MM.1S (cell line): ENCODE data around the gene TEAD4.

Source experiments
- DNase-seq: peaks from one replicate; pipeline ENCODE4 v3.0.0-alpha.2; 2015
- H2AFZ ChIP-seq: fragments of 300-600 bp; sonication (generic); 2 replicates; pipeline ENCODE4 v1.6.0; 2016; ENCODE audit warnings: antibody characterized with exemption, low read length
- H3F3A ChIP-seq: fragments of 300-600 bp; sonication (generic); 2 replicates; pipeline ENCODE4 v1.6.1; 2016; ENCODE audit warnings: mild to moderate bottlenecking, antibody characterized with exemption, low read length, moderate library complexity, mixed read lengths; ENCODE audit not compliant: insufficient read depth
- H3K27ac ChIP-seq: fragments of 300-600 bp; sonication (generic); 2 replicates; pipeline ENCODE4 v1.5.1; 2016; ENCODE audit warnings: mild to moderate bottlenecking, low read length
- H3K27me3 ChIP-seq: fragments of 300-600 bp; sonication (generic); replicated peaks from 2 replicates; pipeline ENCODE4 v1.6.0; 2016; ENCODE audit warnings: low read length; ENCODE audit not compliant: insufficient read depth
- H3K36me3 ChIP-seq: fragments of 300-600 bp; sonication (generic); replicated peaks from 2 replicates; pipeline ENCODE4 v1.6.1; 2016; ENCODE audit warnings: mild to moderate bottlenecking, low read length, mixed read lengths; ENCODE audit not compliant: insufficient read depth
- H3K4me1 ChIP-seq: fragments of 300-600 bp; sonication (generic); 2 replicates; pipeline ENCODE4 v1.6.1; 2016; ENCODE audit warnings: low read length, mixed read lengths
- H3K4me2 ChIP-seq: fragments of 300-600 bp; sonication (generic); 2 replicates; pipeline ENCODE4 v1.6.0; 2016; ENCODE audit warnings: low read depth, low read length
- H3K4me3 ChIP-seq: fragments of 300-600 bp; sonication (generic); 2 replicates; pipeline ENCODE4 v1.5.1; 2016; ENCODE audit warnings: low read length, mixed read lengths
- H3K79me2 ChIP-seq: fragments of 300-600 bp; sonication (generic); 2 replicates; pipeline ENCODE4 v1.6.1; 2016; ENCODE audit warnings: mixed run types, low read length, mixed read lengths
- H3K9ac ChIP-seq: fragments of 300-600 bp; sonication (generic); 2 replicates; pipeline ENCODE4 v1.6.1; 2016; ENCODE audit warnings: low read length, mixed read lengths
- H3K9me2 ChIP-seq: fragments of 300-600 bp; sonication (generic); replicated peaks from 2 replicates; pipeline ENCODE4 v1.6.1; 2016; ENCODE audit warnings: mild to moderate bottlenecking, low read length, mixed read lengths; ENCODE audit not compliant: insufficient read depth
- H3K9me3 ChIP-seq: fragments of 300-600 bp; sonication (generic); replicated peaks from 2 replicates; pipeline ENCODE4 v1.6.1; 2016; ENCODE audit warnings: mild to moderate bottlenecking, low read length, mixed read lengths; ENCODE audit not compliant: insufficient read depth
- H4K20me1 ChIP-seq: fragments of 300-600 bp; sonication (generic); 2 replicates; pipeline ENCODE4 v1.6.1; 2016; ENCODE audit warnings: mild to moderate bottlenecking, low read length, moderate library complexity, mixed read lengths; ENCODE audit not compliant: insufficient read depth
- EZH2 ChIP-seq: fragments of 300-600 bp; sonication (generic); optimal IDR thresholded peaks from 2 replicates; pipeline ENCODE3; 2017; ENCODE audit warnings: low read depth, mild to moderate bottlenecking, antibody characterized with exemption, low read length, mixed read lengths
- EZH2phosphoT487 ChIP-seq: fragments of 300-600 bp; sonication (generic); IDR thresholded peaks from 2 replicates; pipeline ENCODE4 v1.6.1; 2018; ENCODE audit warnings: antibody characterized with exemption, low read length
- TF ChIP-seq, protein P1 (sequence below): fragments of 300-600 bp; sonication (generic); IDR thresholded peaks from 2 replicates; pipeline ENCODE4 v1.5.1; 2016; ENCODE audit warnings: antibody characterized with exemption, low read length, mixed read lengths

Gene TEAD4

DNA sequence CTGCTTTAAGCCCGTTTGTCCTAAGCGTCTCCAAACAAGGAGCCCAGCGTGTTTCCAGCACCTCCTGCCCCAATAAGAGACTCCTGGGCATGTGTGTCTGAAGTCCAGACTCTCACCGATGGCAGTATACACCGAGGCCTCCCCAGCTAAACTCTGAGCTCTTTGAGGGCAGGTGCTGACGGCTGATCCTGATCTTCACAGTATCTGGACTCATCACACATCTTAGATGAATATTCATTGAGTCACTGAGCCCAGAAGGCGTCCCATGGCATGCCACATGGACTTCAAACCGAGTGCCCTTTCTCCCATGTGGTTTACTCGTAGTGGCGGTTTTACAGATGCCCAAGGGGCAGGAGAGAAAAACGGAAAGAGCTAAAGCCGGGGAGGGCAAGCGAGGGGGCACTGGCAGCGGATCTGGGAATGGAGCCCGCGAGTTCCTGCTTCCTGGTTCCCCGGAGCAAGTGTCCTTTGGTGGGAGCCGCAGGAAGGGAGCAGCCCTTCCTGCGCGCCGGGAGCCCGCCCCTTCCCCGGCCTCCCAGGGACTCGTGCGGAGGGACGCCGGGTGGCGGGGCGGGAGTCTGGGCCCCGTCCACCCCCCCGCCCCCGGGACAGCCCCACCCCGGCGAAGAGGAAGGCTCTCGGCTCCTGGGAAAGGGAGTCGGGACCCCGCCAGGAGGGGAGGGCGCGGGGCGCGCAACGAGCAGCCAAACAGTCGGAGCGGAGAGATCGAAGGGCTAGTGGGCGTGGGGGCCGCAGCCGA is 585 bp upstream of the TEAD4 start:
- H3K4me1 ChIP-seq, result no peaks in the 10 kb centered on the region
- 0 out of 2 replicates have a peak, but pooled peaks cover 4% of the 10 kb centered on the region for H3K79me2 ChIP-seq
- H3F3A ChIP-seq, result no peaks in the 10 kb centered on the region
- peak overlapping the region; percentile 38 for H3K4me3 ChIP-seq
- no peaks in the 10 kb centered on the region for H3K36me3 ChIP-seq
- H3K27ac ChIP-seq, result no peak overlapping the region
- H3K9ac ChIP-seq, result no peak overlapping the region
- peaks cover 7% of the 10 kb centered on the region for H3K27me3 ChIP-seq
- TF ChIP-seq EZH2phosphoT487 (no peak), EZH2 (no peak)
- TF ChIP-seq, protein P1, sequence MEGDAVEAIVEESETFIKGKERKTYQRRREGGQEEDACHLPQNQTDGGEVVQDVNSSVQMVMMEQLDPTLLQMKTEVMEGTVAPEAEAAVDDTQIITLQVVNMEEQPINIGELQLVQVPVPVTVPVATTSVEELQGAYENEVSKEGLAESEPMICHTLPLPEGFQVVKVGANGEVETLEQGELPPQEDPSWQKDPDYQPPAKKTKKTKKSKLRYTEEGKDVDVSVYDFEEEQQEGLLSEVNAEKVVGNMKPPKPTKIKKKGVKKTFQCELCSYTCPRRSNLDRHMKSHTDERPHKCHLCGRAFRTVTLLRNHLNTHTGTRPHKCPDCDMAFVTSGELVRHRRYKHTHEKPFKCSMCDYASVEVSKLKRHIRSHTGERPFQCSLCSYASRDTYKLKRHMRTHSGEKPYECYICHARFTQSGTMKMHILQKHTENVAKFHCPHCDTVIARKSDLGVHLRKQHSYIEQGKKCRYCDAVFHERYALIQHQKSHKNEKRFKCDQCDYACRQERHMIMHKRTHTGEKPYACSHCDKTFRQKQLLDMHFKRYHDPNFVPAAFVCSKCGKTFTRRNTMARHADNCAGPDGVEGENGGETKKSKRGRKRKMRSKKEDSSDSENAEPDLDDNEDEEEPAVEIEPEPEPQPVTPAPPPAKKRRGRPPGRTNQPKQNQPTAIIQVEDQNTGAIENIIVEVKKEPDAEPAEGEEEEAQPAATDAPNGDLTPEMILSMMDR, result no peak
- DNase-seq, result peak; percentile 19
- no peaks in the 10 kb centered on the region for H3K9me3 ChIP-seq
- no peaks in the 10 kb centered on the region for H3K9me2 ChIP-seq
- H2AFZ ChIP-seq, result peak overlapping the region; percentile 78
- peak overlapping the region; percentile 31; the same call in 1 of the 2 replicates for H3K4me2 ChIP-seq
- H4K20me1 ChIP-seq, result no peaks in the 10 kb centered on the region

DNA sequence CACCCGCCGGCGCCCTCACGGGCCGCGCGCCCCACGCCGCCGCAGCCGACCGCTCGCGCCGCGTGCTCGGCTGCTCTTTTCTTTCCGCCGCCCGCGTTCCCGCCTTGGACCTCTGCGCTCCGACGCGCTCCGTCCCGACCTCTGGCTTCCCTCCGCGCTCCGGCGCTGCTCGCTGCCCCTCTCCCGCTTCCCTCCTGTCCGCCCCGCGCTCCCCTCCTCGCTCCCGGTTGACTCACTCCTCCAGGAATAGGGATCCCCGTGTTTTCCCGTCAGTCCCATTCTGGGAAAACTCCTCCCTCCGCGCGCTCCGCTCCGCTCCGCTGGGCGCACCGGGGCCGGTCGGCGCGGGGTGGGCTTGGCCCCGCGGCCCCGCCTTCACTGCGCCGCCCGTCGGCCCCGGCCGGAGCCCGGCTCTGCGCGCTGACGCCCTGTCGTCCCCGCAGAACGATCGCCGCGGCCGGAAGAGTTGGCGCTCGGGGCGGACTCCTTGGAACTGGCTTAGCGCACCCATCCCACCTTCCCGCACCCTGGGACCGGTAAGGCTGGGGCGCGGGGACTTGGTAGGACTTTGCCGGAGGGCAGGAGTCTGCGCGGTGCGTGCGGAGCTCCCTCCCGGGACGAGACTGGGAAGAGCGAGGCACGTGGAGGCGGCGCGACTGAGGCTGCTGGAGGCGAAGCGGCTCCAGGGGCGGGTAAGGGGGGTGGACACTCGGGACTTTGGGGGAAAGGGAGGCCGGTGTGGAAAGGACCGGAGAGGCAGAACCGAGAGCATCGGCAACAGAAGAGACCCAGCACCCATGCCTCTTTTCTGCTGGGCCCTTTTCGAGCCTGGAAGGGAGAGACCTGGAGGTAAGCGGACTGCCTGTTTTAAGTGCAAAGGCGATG is 550 bp downstream of the TEAD4 start:
- peak; percentile 27 for DNase-seq
- H3K27ac ChIP-seq, result no peak overlapping the region
- H3K27me3 ChIP-seq, result peaks cover 7% of the 10 kb centered on the region
- no peaks in the 10 kb centered on the region for H3K4me1 ChIP-seq
- peak overlapping the region; percentile 64 for H3K4me3 ChIP-seq
- H3K9ac ChIP-seq, result peak overlapping the region; percentile 38; the same call in 1 of the 2 replicates
- H3K9me2 ChIP-seq, result no peaks in the 10 kb centered on the region
- H3F3A ChIP-seq, result no peaks in the 10 kb centered on the region
- H3K4me2 ChIP-seq, result peak overlapping the region; percentile 83
- no peaks in the 10 kb centered on the region for H3K9me3 ChIP-seq
- no peaks in the 10 kb centered on the region for H4K20me1 ChIP-seq
- TF ChIP-seq EZH2, result no peak
- TF ChIP-seq, protein P1, result no peak
- no peak for TF ChIP-seq EZH2phosphoT487
- H3K79me2 ChIP-seq, result 0 out of 2 replicates have a peak, but pooled peaks cover 4% of the 10 kb centered on the region
- H2AFZ ChIP-seq, result peak overlapping the region; percentile 86
- H3K36me3 ChIP-seq, result no peaks in the 10 kb centered on the region

DNA sequence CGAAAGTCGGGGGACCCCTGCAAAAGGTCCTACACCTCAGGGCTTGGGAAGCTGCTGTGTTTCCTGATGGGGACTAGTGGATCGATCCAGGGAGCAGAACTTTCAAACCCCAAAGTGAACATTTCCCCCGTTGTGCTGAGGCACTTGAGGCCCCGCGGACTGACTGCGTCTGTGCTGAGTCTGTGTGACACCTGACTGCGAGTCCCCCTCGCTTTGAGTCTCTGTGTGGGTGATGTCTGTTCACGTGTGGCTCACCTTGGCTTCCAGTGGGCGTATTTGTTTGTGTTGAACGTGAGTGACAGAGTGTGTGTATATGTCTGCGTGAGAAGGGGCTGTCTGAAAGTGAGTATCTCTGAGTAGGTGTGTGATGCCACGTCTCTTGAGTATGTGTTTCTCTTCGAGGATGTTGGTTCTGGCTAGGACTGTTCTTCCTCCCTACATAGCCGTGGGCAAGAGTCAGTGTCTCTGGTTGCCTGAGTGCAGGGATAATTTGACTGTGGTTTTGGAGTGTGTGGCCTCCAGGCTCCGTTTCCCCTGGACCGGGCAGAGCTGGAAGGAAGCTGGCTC is 1.3 kb downstream of the TEAD4 start:
- Histone ChIP-seq H3F3A (no peaks in the 10 kb centered on the region), H3K9ac (no peak overlapping the region), H3K9me3 (no peaks in the 10 kb centered on the region), H3K27me3 (peaks cover 7% of the 10 kb centered on the region), H3K27ac (no peak overlapping the region), H3K4me2 (peak overlapping the region; percentile 83; the same call in 1 of the 2 replicates), H2AFZ (no peak overlapping the region; the same call in 1 of the 2 replicates), H3K79me2 (0 out of 2 replicates have a peak, but pooled peaks cover 4% of the 10 kb centered on the region), H3K36me3 (no peaks in the 10 kb centered on the region), H3K4me3 (peak overlapping the region; percentile 64; the same call in 1 of the 2 replicates), H4K20me1 (no peaks in the 10 kb centered on the region), H3K9me2 (no peaks in the 10 kb centered on the region), H3K4me1 (no peaks in the 10 kb centered on the region)
- no peak for DNase-seq
- no peak for TF ChIP-seq EZH2phosphoT487
- TF ChIP-seq, protein P1, result no peak
- TF ChIP-seq EZH2, result no peak
